Ureter (tissue), 1 donor: ENCODE results near the gene DNM2. TPM values are rescaled to one million over a fixed set of nuclear protein-coding genes. Genes with fewer than 3 reads are reported as not detected.
"Not testable (repeated sequence)": the region's sequence is repeated elsewhere in the genome, so short reads cannot be mapped to it uniquely, and the experiment has no call there.

Experiments used
- DNase-seq: peaks from one replicate; pipeline ENCODE4 v3.0.0-alpha.2; 2020; ENCODE audit warnings: low spot score
- total RNA-seq: library from RNA; stranded (reverse); gene quantifications from one replicate; pipeline ENCODE4 v1.2.4, GENCODE V29; 2023
- donor health status: DM: yes; HTN: yes; CAD: no.

Gene DNM2
- total RNA-seq, 1 donor from 2014 or later, result 352 TPM

- DNase-seq, result no peak
Measured at GRCh38 chr19:10863107-10863717, 145.3 kb downstream of the DNM2 start.

GRCh38 chr19:10864538-10864899, 146.6 kb downstream of the DNM2 start:
- DNase-seq, result peak; percentile 87

- DNase-seq, result no peak
Measured at GRCh38 chr19:10866495-10866894, 148.6 kb downstream of the DNM2 start.

GRCh38 chr19:10868872-10869547, 151.1 kb downstream of the DNM2 start:
- DNase-seq, result no peak

- not testable (repeated sequence) for DNase-seq
Measured at GRCh38 chr19:10869872-10870311, 152.0 kb downstream of the DNM2 start.

GRCh38 chr19:10870501-10870954, 152.6 kb downstream of the DNM2 start:
- no peak for DNase-seq

GRCh38 chr19:10870955-10871603, 153.2 kb downstream of the DNM2 start, which contains the start of gene CARM1:
CARM1 (plus strand) TSS chr19:10871553; CDS start chr19:10871703, 150 bp downstream.
- peak; percentile 99 for DNase-seq

- DNase-seq, result peak; percentile 74
Measured at GRCh38 chr19:10871711-10872545, 154.0 kb downstream of the DNM2 start.

- no peak for DNase-seq
Measured at GRCh38 chr19:10872546-10873107, 154.7 kb downstream of the DNM2 start.

GRCh38 chr19:10874024-10874423, 156.1 kb downstream of the DNM2 start:
- DNase-seq, result no peak

- no peak for DNase-seq
Measured at GRCh38 chr19:10876459-10877240, 158.8 kb downstream of the DNM2 start.

GRCh38 chr19:10877608-10878007, 159.7 kb downstream of the DNM2 start:
- not testable (repeated sequence) for DNase-seq

- DNase-seq, result no peak
Measured at GRCh38 chr19:10878253-10878652, 160.4 kb downstream of the DNM2 start.

Other genes starting within 250 kb of the DNM2 start
- 52.6 TPM for gene KEAP1, start 214.7 kb upstream of the DNM2 start, total RNA-seq
- gene S1PR5, start 200.6 kb upstream of the DNM2 start, total RNA-seq, result 4.6 TPM
- 36.7 TPM for gene ATG4D, start 174.2 kb upstream of the DNM2 start, total RNA-seq
- gene KRI1, start 152.1 kb upstream of the DNM2 start, total RNA-seq, result 32.5 TPM
- gene CDKN2D, start 149.1 kb upstream of the DNM2 start, total RNA-seq, result 5.4 TPM
- 81.4 TPM for gene AP1M2, start 130.8 kb upstream of the DNM2 start, total RNA-seq
- gene SLC44A2, start 92.5 kb upstream of the DNM2 start, total RNA-seq, result 381 TPM
- gene ILF3, start 63.7 kb upstream of the DNM2 start, total RNA-seq, result 331 TPM
- 64.2 TPM for gene QTRT1, start 16.6 kb upstream of the DNM2 start, total RNA-seq
- gene TMED1, start 118.1 kb downstream of the DNM2 start, total RNA-seq, result 13.3 TPM
- 0.99 TPM for gene C19orf38, start 130.3 kb downstream of the DNM2 start, total RNA-seq
- gene CARM1, start 153.5 kb downstream of the DNM2 start, total RNA-seq, result 41.2 TPM
- 60.9 TPM for gene YIPF2, start 210.6 kb downstream of the DNM2 start, total RNA-seq
- 17.2 TPM for gene TIMM29, start 210.7 kb downstream of the DNM2 start, total RNA-seq
- gene SMARCA4, start 243.0 kb downstream of the DNM2 start, total RNA-seq, result 140 TPM